ENCODE results near the gene ZNF256. TPM values are rescaled to one million over a fixed set of nuclear protein-coding genes. Genes with fewer than 3 reads are reported as not detected.

The ZNF256 gene
- total and polyA plus RNA-seq, 2 of the 13 experiments (the other 11 are each of a cell fraction or from before 2014, with no cell fraction given), result 3.8 to 6.0 TPM

- TF ChIP-seq ZNF83 (CRISPR knock-in tag; IDR thresholded peaks at IDR 0.05; ENCODE audit: borderline replicate concordance) (0 out of 2 replicates have a peak, but pooled peaks have one; percentile 69), TEF (CRISPR knock-in tag; IDR thresholded peaks at IDR 0.05) (no peak), ZBTB3 (CRISPR knock-in tag; IDR thresholded peaks at IDR 0.05; ENCODE audit: borderline replicate concordance, low read depth) (no peak), HNRNPL (IDR thresholded peaks at IDR 0.05; ENCODE audit: low read depth, low read length) (no peak), ZNF292 (CRISPR knock-in tag; IDR thresholded peaks at IDR 0.05; ENCODE audit: borderline replicate concordance, low read depth) (no peak), SOX5 (CRISPR knock-in tag; IDR thresholded peaks at IDR 0.05; ENCODE audit: borderline replicate concordance) (peak; percentile 31; the same call in 1 of the 2 replicates), IKZF4 (CRISPR knock-in tag; IDR thresholded peaks at IDR 0.05; ENCODE audit: borderline replicate concordance, low read depth, not compliant biosample characterization) (no peak), NCOR1 (IDR thresholded peaks at IDR 0.05; ENCODE audit: borderline replicate concordance, low read length) (no peak), RFX5 (IDR thresholded peaks at IDR 0.05; ENCODE audit: low read depth, low read length) (no peak), ZNF329 (CRISPR knock-in tag; IDR thresholded peaks at IDR 0.05; ENCODE audit: low read depth) (no peak), RXRA (CRISPR knock-in tag; IDR thresholded peaks at IDR 0.05) (peak; percentile 38; the same call in 1 of the 2 replicates), ETS1 (CRISPR knock-in tag; IDR thresholded peaks at IDR 0.05) (no peak), RAD51 (IDR thresholded peaks at IDR 0.05; ENCODE audit: borderline replicate concordance) (no peak), ZNF260 (CRISPR knock-in tag; IDR thresholded peaks at IDR 0.05; ENCODE audit: borderline replicate concordance, low read depth) (no peak), KDM3A (CRISPR knock-in tag; IDR thresholded peaks at IDR 0.05; ENCODE audit: low read depth) (peak; percentile 29; the same call in 1 of the 2 replicates), GRHL1 (CRISPR knock-in tag; conservative IDR thresholded peaks at IDR 0.05) (no peak)
- TF ChIP-seq, protein P1, sequence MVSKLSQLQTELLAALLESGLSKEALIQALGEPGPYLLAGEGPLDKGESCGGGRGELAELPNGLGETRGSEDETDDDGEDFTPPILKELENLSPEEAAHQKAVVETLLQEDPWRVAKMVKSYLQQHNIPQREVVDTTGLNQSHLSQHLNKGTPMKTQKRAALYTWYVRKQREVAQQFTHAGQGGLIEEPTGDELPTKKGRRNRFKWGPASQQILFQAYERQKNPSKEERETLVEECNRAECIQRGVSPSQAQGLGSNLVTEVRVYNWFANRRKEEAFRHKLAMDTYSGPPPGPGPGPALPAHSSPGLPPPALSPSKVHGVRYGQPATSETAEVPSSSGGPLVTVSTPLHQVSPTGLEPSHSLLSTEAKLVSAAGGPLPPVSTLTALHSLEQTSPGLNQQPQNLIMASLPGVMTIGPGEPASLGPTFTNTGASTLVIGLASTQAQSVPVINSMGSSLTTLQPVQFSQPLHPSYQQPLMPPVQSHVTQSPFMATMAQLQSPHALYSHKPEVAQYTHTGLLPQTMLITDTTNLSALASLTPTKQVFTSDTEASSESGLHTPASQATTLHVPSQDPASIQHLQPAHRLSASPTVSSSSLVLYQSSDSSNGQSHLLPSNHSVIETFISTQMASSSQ (IDR thresholded peaks at IDR 0.05; ENCODE audit: low read depth), result no peak
- TF ChIP-seq, protein P1 (CRISPR knock-in tag; IDR thresholded peaks at IDR 0.05; ENCODE audit: borderline replicate concordance), result peak; percentile 81; the same call in 1 of the 2 replicates
- TF ChIP-seq, protein P2, sequence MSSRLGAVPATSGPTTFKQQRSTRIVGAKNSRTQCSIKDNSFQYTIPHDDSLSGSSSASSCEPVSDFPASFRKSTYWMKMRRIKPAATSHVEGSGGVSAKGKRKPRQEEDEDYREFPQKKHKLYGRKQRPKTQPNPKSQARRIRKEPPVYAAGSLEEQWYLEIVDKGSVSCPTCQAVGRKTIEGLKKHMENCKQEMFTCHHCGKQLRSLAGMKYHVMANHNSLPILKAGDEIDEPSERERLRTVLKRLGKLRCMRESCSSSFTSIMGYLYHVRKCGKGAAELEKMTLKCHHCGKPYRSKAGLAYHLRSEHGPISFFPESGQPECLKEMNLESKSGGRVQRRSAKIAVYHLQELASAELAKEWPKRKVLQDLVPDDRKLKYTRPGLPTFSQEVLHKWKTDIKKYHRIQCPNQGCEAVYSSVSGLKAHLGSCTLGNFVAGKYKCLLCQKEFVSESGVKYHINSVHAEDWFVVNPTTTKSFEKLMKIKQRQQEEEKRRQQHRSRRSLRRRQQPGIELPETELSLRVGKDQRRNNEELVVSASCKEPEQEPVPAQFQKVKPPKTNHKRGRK (CRISPR knock-in tag; IDR thresholded peaks at IDR 0.05), result no peak
These were observed at the start of gene ZNF256 (continued) for GRCh38 chr19:57947419-57948134.

All from HepG2 (cell line).